Dermis lymphatic vessel endothelial cell (primary cell): ENCODE data around the gene HSD17B8. TPM values are rescaled to one million over a fixed set of nuclear protein-coding genes. Genes with fewer than 3 reads are reported as not detected.

ENCODE experiments used
- total RNA-seq: library from RNA; depleted of rRNA; stranded (reverse); fragments of >200 nt; gene quantifications from 2 replicates; pipeline ENCODE4 v1.2.1, GENCODE V29; 2014

HSD17B8 gene
- 8.2 and 9.4 TPM in 2 replicates for total RNA-seq

DNA sequence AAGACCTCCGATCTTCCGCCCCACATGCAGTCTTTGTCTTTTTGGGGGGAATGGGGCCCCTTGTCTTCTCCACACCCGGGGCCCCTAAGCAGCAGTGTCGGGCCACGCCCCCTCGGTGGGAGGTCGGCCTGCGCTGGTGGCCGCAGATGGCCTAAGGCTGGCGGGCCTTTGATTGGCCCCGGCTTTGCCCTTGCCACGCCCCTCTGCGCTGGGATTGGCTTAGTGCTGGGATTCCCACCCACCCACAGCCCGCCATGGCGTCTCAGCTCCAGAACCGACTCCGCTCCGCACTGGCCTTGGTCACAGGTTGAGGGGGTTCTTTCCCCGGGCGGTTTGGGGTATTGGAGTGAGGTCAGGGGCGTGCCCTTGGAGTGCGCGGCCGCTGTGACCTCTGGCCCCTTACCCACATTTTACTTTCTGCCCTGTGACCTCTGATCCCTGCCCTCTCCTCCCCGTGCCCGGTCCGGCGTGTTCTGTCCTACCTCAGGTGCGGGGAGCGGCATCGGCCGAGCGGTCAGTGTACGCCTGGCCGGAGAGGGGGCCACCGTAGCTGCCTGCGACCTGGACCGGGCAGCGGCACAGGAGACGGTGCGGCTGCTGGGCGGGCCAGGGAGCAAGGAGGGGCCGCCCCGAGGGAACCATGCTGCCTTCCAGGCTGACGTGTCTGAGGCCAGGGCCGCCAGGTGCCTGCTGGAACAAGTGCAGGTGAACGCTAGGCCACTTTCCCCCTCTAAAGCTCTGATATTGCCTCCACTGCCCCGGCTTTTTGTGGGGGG, at the start of gene HSD17B8:
Gene HSD17B8, plus strand, starts transcription at position 241 of the 776 bp plus-strand sequence. Its CDS starts 14 bp downstream, at position 255.

DNA sequence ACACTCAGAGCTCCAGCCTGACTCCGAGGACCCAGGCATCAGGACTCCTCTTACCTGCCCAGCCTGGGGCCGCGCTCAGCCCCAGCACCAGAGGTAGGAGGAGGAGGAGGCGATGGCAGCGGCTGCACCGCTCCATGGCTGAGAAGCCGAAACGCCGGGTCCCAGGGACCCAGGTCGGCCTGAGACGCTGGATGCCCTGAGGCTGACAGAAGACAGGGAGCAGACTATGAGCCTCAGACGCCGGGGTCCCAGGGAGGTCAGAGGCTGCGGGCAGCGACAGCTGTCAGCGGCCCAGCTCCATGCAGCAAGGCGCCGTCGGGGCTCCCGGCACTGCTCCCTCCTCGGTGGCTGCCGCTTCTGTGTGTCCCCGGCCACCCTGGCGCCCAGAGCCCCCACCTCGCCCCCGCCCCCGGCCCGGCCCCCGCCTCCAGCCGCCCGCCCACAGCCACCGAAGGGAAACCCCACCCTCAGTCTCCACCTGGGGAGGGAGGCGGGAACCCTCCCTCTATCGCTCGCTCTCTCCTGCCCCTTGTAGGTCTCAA, 12.3 kb upstream of the HSD17B8 start, which contains the start of gene COL11A2:
Gene COL11A2, minus strand, starts transcription at position 363 of the 542 bp plus-strand sequence. Its CDS starts 227 bp downstream, at position 136.

DNA sequence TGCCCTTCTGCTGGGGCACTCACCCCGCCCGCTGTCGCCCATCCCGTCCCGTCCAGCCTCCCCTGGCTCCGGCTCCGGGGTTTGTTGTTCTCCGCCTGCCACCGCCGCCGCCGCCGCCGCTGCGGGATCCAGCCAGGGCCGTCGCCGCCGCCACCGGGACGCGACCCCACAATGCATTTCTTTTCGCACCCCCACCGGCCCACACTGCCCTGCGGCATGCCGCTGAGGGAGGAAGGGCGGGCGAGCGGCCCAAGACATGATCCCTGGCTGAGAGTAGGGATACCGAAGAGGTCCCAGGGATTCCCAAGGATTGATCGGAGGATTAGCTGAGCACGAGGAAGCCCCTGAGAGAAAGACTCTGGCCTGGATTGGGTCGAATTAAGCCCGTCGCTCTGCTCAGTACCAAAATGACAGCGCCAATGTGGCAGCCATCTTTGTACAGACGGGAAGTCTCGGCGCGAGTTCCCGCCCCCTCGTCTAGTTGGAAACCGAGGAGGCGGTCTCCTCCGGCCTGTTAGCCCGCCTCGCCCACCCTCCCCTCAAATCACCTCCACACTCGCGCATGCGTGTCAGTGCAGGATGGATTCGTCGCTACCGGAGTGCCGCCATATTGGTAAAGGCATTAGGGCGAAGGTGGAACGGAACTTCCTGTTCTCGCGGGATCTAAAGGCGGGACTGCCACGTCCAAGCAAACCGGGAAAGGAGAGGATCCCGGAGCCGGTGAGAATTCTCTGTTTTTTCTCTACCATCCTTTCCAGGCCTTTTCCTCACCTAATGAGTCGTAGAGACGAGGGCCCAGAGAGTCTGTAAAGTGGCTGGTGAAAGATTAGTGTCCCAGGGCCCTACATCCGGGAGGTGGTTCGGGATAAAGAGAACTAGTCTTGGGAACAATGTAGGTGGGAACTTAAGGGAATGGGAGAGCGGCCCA, 4.0 kb upstream of the HSD17B8 start, which contains the start of the genes RXRB and SLC39A7:
Gene RXRB, minus strand, starts transcription at position 447 of the 928 bp plus-strand sequence. Its CDS starts 189 bp downstream, at position 258.
Gene SLC39A7, plus strand, starts transcription at position 649 of the 928 bp plus-strand sequence. CDS start 379 bp downstream, outside the sequence.

DNA sequence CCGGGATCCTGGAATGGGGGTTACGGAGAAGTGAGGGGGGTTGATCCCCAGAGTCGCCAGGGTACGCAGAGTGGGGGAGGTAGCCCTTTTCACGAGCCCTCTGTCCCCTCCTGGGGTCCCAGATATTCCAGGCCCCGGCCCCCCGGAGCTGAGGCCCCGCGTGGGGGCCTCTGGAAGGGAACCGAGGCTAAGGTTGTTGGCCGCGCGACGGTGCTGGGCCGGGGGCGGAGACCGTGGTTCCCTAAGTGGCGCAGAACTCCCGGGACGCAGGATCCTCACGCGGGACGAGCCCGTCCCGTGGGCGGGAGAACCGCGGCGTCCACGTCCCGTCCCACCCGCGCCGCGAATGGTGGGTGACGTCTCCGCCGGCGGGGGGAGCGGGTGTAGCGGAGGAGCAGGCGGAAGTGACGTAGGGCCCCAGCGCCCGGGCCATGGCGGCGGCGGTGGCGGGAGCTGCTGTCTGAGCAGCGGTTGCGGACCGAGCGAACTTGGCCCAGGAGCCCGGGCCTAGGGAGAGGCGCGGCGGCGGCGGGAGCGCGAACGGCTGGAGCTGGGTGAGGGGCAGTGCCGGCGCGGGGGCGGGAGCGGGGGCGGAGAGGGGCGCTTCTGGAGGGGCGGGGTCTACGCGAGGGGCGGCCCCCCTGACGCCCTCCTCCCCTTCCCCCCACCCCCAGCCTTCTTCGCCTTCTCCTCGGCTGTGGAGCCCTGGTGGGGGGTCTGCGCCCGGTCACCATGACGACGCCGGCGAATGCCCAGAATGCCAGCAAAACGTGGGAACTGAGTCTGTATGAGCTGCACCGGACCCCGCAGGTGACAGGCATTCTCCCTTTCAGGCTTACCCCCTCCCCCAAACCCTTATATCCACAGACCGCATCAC, 3.9 kb downstream of the HSD17B8 start, which contains the start of gene RING1:
Gene RING1, plus strand, starts transcription at position 410 of the 877 bp plus-strand sequence. Its CDS starts 323 bp downstream, at position 733.

Other genes with a start within 250 kb of the HSD17B8 start
- 48.1 and 59.9 TPM in 2 replicates for gene BRD2, start 236.1 kb upstream of the HSD17B8 start, total RNA-seq
- not detected in 2 replicates for gene HLA-DOA, start 195.1 kb upstream of the HSD17B8 start, total RNA-seq
- gene HLA-DPA1, start 131.0 kb upstream of the HSD17B8 start, total RNA-seq: 4.6 and 6.9 TPM in 2 replicates
- gene HLA-DPB1, start 128.7 kb upstream of the HSD17B8 start, total RNA-seq: 10.0 and 16.6 TPM in 2 replicates
- 0.26 and 0.33 TPM in 2 replicates for gene COL11A2, start 12.2 kb upstream of the HSD17B8 start, total RNA-seq
- gene RXRB, start 4.0 kb upstream of the HSD17B8 start, total RNA-seq: 19.8 and 24.4 TPM in 2 replicates
- 86.5 and 115 TPM in 2 replicates for gene SLC39A7, start 3.8 kb upstream of the HSD17B8 start, total RNA-seq
- 24.7 and 25.6 TPM in 2 replicates for gene RING1, start 3.8 kb downstream of the HSD17B8 start, total RNA-seq
- 29.3 and 30.0 TPM in 2 replicates for gene VPS52, start 67.2 kb downstream of the HSD17B8 start, total RNA-seq
- gene RPS18, start 67.4 kb downstream of the HSD17B8 start, total RNA-seq: 4,072 and 4,082 TPM in 2 replicates
- 4.3 and 10.0 TPM in 2 replicates for gene B3GALT4, start 72.5 kb downstream of the HSD17B8 start, total RNA-seq
- gene WDR46, start 84.6 kb downstream of the HSD17B8 start, total RNA-seq: 61.7 and 63.3 TPM in 2 replicates
- 26.5 and 30.2 TPM in 2 replicates for gene PFDN6, start 84.9 kb downstream of the HSD17B8 start, total RNA-seq
- gene RGL2, start 94.3 kb downstream of the HSD17B8 start, total RNA-seq: 55.5 and 57.6 TPM in 2 replicates
- gene TAPBP, start 109.4 kb downstream of the HSD17B8 start, total RNA-seq: 44.0 and 48.9 TPM in 2 replicates
- gene ZBTB22, start 113.1 kb downstream of the HSD17B8 start, total RNA-seq: 14.4 and 20.3 TPM in 2 replicates
- 37.4 and 54.5 TPM in 2 replicates for gene DAXX, start 118.3 kb downstream of the HSD17B8 start, total RNA-seq
- 3.1 and 3.8 TPM in 2 replicates for gene KIFC1, start 187.2 kb downstream of the HSD17B8 start, total RNA-seq
- 10.0 and 11.5 TPM in 2 replicates for gene PHF1, start 206.4 kb downstream of the HSD17B8 start, total RNA-seq
- 51.8 and 59.5 TPM in 2 replicates for gene CUTA, start 213.5 kb downstream of the HSD17B8 start, total RNA-seq
- 1.7 and 2.9 TPM in 2 replicates for gene SYNGAP1, start 215.4 kb downstream of the HSD17B8 start, total RNA-seq
- 4.6 and 7.0 TPM in 2 replicates for gene ZBTB9, start 249.9 kb downstream of the HSD17B8 start, total RNA-seq